GM19351 (cell line): ENCODE measurements around the gene TIPARP.
"Not testable (repeated sequence)": the region's sequence is repeated elsewhere in the genome, so short reads cannot be mapped to it uniquely, and the experiment has no call there.

Experiments used
- ATAC-seq: cut with Tn5 transposase; IDR thresholded peaks from one replicate; pipeline ENCODE4 v1.9.1; 2021; ENCODE audit warnings: mild to moderate bottlenecking, moderate library complexity; ENCODE audit not compliant: unreplicated experiment

TIPARP gene

DNA sequence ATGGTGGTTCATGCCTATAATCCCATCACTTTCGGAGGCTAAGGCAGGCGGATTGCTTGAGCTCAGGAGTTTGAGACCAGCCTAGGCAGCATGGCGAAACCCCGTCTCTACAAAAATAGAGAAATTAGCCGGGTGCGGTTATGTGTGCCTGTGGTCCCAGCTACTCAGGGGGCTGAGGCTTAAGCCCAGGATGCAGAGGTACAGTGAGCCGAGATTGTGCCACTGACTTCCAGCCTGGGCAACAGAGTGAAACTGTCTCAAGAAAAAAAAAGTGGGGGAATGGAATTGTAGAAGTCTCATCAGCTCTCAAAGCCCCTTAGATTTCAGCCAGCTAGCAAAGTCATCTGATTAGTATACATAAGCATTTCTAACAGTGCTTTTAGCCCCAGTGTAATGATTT is 33.2 kb downstream of the TIPARP start:
- ATAC-seq, result no peak

DNA sequence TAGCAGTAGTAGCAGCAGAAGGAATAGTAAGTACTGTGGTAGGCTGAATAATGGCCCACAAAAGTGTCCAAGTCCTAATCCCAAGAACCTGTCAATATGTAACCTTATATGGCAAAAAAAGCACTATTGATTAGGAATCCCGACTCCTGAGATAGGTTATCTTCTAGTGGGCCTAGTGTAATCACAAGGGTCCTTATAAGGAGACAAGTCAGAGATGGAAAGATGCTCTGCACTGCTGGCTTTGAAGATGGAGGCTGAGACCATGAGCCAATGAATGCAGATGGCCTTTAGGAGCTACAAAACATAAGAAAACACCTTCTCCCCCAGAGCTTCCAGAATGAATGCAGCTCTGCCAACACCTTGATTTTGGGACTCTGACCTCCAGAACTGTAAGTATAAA is 36.0 kb downstream of the TIPARP start:
- ATAC-seq, result no peak

DNA sequence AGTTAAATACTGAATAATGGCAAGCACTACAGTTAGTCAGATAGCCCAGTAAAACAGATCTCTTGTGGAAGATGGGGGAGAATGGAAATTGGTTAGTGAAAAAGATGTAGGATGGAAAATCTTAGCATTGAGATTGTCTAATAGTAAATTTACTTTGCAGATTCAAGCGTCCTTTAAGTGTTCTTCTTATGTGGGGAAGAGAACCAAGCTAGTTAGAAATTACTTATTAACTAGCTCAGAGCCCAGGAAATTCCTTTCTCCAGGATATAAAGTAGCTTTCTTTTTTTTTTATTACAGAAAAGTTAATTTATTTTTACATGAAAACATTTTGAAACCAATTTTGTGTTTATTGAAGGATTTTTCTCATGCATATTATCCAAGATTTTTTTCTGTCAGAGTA is 36.7 kb downstream of the TIPARP start:
- no peak for ATAC-seq

DNA sequence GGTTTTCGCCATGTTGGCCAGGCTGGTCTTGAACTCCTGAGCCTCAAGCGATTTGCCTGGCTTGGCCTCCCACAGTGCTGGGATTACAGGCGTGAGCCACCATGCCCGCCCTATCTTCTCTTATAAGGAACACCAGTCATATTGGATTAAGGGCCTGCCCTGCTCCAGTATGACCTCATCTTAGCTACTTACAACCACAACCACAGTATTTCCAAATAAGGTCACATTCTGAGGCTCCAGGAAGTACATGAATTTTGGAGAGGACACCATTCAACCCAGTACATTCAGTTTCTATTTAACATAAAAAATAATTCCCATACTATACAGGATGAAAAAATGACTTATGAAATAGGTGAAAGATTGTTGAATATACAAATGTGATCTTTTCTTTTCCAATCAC is 37.6 kb downstream of the TIPARP start:
- peak; percentile 95 for ATAC-seq

DNA sequence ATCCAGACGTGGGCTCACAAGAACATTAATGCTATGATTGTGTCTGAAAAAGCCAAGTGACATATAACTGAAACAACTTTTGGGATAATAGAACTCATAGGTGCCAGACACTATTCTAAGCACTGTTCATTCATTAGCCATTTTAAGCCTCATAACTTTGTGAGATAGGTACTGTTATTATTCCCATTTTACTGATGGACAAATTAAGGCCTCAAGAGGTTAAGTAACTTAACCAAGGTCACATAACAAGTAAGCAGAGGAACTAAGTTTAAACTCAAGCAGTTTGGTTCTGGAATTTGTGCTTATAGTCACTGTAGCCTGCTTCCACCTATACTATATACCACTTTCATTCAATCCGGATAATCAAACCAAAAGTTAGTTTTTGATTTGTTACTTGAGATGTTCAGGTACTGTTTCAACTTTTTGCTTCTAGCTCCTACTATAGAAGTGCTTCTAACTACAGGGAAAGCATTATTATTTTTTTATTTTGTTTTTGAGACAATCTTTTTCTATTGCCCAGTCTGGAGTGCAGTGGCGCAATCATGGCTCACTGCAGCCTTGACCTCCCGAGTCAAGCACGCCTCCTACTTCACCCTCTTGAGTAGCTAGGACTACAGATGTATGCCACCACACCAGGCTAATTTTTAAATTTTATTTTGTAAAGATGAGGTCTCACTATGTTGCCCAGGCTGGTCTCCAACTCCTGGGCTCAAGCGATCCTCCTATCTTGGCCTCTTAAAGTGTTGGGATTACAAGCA is 41.9 kb downstream of the TIPARP start:
- no peak for ATAC-seq

DNA sequence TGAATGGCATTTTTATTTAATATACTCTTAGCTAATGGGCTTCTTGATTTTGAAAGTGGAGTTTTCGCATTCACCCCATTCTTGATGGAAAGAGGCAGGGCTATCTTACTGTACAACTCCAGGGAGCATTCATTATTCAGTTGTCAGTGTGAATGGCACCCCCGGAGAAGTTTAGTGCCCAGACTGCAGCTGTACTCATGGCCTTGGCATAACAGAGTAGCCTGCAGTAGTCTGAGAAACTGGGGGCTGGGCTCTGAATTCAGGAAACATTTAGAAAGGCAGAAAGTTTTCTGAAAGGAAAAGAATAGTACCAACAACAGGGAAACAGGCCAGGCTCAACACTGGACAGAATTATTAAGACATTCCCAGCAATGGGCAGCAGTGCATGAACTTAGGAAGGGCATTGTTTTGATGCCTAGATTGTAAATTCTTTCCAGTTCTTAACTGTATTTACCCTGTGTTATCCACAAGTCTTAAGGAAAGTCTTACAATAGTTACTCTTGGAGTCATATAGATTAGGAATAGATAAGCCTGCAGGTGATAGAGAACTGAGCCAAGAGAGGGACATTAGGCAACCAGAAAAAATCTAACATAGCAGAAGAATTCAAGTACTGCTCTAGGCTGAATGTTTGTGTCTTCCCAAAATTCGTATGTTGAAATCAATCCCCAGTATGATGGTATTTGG is 44.4 kb downstream of the TIPARP start:
- no peak for ATAC-seq

DNA sequence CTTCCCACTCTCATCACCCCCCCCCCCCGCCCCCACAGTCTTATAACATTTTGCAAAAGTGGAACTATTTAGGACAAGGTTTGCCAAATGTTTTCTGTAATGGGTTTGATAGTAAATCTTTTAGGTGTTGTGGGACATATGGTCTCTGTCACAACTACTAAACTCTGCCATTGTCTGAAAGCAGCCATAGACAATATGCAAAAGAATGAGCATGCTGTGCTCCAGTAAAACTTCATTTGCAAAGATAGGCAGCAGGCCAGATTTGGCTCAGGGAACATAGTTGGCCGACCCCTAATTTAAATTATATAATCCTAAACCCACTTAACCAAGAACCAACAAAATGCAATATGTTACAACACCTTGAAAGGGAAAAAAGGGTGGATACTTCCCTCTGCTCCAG is 46.4 kb downstream of the TIPARP start:
- ATAC-seq, result no peak

DNA sequence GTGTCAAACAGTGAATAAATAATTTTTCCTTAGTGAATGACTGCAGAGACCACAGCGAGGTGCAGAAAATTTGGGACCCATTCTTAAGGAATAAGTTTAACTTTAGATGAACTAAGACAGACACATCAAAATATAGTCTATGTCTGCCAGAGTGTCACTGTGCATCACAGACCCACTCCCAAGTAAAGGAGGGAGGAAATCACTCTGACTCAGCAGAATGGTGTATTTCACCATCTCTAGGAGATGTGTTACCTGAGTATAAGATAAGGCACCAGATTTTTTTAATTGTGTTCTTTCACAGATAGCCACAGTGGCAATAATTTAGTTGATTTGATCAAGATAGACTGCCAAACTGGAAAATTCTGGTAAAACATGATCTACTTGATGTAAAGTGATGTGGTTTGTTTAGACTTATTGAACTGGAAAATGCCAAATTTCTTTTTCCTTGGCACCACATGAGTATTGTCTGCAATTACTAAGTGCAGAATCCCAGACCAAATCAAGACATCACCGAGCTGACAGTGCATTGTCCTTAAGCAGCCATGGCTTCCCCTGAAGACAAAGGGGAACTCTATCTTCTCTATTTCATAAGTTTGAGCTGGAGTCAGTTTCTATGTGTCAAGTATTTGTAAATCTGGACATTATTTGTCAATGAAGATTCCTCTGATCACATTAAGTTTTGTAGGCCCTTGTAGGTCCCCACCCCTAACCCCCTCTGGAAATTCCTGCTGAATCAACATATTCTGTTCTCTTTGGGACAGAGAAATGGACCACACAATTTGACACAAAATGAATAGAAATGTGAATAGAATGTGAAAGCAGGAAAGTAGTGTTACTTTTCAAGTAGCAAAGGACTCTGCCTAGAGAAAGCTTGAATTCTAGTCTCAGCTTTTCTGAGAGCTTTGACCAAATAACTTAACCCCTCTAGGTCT is 47.6 kb downstream of the TIPARP start:
- no peak for ATAC-seq

DNA sequence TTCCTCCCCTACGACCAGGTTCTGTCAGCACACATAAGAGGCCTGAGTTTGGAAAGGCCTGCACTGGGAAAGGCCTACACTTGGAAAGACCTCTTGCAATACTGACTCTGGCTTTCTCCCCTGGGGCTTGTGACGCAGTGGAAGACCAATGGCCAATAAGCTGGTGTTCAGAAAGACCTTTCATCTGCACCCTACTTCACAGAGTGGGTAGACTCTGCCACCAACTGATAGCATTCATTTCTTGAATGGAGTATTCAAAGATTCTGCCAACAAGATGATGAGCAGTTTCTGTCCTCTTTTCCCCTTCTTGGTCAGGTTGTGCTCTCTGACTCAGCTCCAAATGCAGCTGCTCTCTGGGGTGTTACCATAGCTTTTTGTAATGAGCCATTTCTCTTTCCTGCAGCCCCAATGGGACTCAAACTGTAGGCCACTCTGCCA is 48.8 kb downstream of the TIPARP start:
- ATAC-seq, result no peak

DNA sequence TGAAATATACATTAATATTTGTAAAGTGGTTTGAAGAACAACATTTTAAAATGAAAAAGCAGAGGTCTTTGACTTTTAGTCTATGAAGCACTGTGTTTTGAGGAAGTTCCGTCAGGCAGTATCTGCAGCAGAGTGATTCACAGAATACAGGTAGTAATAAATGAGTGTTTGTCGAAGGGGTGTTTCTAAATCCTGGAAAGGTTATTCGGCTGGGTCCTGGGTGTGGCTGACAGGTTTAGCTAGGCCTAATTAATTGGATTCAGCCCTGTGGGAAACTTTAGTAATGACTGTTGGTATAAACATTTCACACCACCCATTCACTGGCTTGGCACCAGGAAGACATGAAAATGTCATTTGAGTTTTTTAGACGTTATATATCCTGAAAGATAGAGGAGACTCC is 51.3 kb downstream of the TIPARP start:
- no peak for ATAC-seq

DNA sequence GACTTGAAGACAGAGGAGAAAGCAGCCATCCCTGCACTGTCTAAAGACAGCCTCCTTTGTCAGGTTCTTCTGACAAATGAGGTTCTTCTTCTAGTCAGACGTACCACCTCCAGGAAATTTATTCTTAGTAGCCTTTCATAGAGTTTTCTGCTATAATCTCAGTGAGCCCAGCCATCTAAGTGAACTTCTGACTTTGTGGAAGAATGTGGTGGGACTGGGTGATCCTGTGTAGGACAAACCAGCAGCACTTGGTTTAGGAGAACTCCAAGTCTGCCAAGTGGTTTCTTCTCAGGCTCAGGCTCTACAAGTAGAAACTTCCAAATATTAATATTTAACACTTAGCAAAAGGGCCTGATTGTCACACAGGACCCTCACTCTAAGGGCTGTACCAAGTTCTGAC is 52.1 kb downstream of the TIPARP start:
- ATAC-seq, result no peak

DNA sequence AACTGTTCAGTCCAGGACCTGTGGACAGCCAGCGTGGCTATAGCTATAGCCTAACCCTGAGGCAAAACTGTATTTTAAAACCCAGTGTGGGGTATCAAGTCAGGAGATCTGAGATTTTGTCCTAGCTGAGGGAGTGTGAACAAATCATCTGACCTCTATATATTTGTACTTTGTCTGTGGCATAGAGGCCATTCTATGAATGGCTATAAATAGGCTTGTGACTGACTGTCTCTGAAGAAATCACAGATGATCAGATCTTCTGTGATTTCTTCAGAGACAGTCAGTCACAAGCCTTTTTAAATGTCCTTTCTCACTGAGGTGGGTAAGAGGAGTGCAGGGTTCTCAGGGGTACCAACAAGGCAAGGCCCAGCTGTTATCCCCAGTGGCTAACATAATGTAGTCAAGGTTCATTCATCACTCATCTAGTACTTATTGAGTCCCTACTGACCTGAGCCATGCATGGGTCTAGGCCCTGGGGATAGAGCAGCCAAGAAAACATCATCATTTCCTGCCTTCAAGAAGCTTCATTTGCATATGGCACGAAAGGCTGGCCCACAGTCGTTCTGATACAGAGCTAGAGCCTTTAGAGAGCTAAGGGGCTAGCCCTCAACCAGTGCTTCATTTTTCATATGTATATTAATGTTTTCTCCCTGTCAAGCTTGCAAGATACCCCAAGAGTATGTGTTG is 53.3 kb downstream of the TIPARP start:
- ATAC-seq, result peak; percentile 94

DNA sequence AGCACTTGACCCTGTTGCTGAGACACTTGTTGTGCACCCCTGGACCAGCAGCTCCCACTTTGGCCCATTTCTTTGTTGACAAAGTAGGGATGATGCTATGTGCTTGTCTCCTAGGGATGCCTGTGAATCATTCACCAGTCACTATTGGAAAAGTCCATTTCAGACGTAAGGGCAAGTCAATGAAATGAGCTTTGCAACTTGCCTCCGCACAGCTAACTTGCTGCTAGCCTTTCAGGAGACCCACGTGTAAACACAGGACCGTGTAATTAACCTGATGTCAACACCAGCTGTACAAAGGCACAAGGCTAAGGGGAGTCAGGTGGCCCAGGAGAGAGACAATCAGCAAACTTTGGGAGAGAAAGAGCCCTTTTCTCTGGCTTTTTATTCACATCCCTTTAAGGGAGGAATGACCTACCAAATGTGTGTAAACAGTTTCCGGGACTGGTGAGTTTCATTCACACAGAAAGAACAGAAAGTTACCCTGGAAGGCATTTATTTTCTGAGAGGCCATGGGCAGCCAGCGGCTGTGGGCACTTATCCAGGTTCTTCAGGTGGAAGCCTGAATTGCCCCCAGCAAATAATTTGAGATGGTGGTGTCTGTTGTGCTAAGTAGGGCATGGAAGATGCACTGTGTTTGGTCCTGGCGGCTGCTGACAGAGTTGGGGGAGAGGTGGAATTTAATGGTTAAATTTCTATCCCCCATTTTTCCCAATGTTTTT is 54.0 kb downstream of the TIPARP start:
- no peak for ATAC-seq

DNA sequence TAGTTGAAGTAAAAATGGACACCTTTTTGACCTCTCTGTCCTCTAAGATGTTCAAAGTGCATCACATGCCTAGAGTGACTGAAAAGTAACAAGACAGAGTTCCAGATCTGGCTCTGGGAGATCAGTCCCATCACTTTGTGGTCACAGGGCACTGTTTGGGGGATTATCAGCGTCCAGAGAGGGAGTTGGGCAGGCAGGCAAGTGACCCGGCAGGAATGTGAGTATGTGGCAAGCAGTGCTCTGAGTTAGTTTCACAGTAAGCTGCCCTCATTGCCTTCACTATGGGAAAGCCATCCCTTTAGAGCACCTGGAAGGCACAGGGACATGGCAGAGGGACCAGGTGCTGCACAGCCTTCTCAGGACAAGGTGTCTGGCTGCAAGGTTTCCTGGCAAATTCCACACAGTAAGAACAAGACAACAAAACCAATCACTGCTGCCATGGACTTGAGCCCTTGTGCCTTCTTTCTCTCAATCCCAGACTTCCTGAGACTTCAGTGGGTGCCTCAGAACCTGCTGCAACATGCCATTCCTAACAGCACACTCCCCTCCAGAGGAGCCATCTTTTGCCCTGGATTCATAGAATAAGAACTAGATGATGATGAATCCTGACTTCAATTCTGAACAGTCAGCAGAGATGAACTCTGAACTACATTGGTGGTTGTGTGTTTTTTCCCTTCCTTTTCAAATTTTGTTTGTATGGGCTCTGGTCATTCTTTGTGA is 55.2 kb downstream of the TIPARP start:
- no peak for ATAC-seq

DNA sequence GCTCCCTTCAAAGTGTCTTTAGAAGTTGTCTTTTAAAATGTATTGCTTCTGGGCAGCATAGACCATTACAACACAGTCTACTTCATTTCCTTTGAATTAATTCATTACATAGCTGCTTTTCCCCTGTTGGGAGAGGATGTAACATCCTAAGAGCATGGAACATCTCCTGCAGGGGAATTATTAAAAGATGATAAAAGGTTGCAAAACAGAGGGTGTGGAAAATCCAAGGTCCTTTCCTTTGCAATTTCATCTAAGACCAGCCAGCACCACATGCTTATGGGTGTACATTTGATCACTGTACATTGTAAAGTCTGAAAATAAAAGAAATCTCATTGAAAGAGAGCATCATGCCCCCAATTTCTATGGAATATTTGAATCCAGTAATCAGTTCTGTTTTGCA is 57.4 kb downstream of the TIPARP start:
- ATAC-seq, result no peak

DNA sequence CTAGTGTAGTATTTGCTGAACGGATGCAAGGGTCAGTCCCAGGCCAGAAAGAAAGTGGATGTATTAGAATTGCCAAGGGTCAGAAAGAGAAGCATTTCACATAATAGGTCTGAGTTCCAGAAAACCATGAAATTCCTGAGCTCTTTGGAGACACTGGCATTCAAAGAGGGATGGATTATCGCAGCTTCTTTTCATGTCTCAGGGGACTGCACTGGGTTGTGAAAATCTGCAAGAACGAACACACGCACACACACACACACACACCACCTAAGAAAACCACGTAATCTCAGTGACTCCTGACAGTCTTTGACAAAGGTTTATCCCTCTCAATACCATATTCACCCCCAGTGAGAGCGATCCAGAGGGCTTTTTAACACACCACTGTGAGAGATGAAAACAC is 57.9 kb downstream of the TIPARP start:
- no peak for ATAC-seq

DNA sequence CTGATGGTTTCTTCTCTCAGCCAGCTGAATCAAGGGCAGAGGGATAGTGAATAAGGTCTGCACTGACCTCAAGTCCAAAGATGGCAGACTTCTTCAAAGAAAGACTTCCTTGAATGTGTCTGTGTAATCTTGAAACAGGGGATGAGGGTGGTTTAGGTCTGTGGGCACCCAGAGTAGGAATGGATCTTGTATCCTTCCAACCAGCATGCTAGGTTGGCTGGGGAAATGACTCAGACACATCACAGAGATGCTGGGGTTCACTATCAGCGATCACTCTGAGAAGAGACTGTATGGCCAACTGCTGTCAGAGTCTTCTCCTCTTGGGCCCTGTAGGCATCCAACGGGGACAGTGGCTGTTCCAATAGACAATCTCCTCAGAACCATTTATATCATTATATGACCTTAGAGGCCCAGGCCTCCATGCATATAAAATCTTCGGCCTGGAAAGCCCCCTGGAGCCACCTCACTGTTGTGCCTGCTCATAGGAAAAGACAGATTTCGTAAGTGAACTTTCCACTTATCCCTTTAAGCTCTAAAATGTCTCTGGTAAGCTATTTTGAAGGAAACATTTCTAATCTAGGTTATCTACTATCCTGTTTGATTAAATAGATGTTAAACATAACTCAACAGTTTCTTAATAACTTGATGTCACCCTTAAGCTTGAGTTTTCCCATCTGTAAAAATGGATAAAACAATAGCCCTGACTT is 58.5 kb downstream of the TIPARP start:
- no peak for ATAC-seq

DNA sequence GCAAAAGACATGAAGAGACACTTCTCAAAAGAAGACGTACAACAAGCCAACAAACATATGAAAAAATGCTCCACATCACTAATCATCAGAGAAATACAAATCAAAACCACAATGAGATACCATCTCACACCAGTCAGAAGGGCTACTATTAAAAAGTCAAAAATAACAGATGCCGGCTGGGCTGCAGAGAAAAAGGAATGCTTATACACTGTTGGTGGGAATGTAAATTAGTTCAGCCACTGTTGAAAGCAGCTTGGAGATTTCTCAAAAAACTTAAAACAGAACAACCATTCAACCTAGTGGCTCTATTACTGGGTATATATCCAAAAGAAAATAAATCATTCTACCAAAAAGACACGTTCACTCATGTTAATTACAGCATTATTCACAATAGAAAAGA is 60.3 kb downstream of the TIPARP start:
- not testable (repeated sequence) for ATAC-seq

DNA sequence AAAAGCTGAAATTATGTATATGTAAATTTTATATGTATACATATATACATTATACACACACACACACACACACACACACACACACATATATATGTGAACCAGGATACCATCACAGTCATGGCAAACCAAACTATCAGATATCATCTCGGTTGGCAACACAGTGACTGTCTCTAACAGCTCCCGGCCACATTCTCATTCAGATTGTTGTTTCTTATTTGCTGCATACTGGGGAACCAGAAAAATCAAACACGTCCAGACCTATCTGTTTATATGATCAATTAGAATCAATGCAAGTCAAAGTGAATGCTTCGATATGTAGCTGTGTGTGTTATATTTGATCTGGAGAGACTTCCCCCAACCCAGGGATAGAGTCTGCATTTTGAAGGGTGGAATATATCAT is 61.1 kb downstream of the TIPARP start:
- ATAC-seq, result no peak
